ENCODE data around the gene NEK7.

Gene NEK7

DNA sequence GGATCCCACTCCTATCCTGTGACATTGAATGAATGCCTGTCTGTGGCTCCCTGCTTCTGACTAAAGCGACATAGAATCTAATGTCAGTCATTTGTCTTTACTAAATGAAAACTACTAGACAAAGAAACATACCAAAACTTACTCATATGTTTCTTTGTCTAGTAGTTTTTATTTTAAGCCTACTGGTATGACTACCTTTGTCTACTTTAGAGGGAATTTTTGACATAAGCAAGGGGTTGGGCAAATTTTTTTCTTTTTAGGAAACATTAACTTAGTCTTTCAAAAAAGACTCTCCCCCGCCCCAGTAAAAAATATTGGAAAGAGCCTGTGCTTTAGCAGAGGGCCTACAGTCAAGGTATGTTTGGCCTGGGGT lies 4.9 kb downstream of the NEK7 start:
- H3K36me3 ChIP-seq (replicated peaks; ENCODE audit: insufficient read depth, low read length) = no peaks in the 10 kb centered on the region
- TF ChIP-seq EZH2 (optimal IDR thresholded peaks at IDR 0.05; ENCODE audit: low read depth, low read length) (no peak), CTCF (IDR thresholded peaks at IDR 0.05; ENCODE audit: low read length) (no peak), EZH2phosphoT487 (IDR thresholded peaks at IDR 0.05; ENCODE audit: low read length) (no peak)
- DNase-seq = no peak
- H3K4me2 ChIP-seq (ENCODE audit: low read depth, low read length) = no peak overlapping the region
- peaks cover 93% of the 10 kb centered on the region for H3K79me2 ChIP-seq (ENCODE audit: low read length)
- no peak overlapping the region for H2AFZ ChIP-seq (ENCODE audit: low read length)
- peaks cover 18% of the 10 kb centered on the region for H4K20me1 ChIP-seq (ENCODE audit: insufficient read depth, low read length)
- no peaks in the 10 kb centered on the region for H3K27me3 ChIP-seq (replicated peaks; ENCODE audit: insufficient read depth, low read length)
- no peaks in the 10 kb centered on the region for H3K9me3 ChIP-seq (replicated peaks; ENCODE audit: insufficient read depth, low read length)
- H3K4me3 ChIP-seq (ENCODE audit: low read length) = no peak overlapping the region
- peaks cover 13% of the 10 kb centered on the region for H3K4me1 ChIP-seq (ENCODE audit: low read length)
- H3F3A ChIP-seq (ENCODE audit: insufficient read depth, low read length) = peaks cover 18% of the 10 kb centered on the region
- no peak overlapping the region for H3K27ac ChIP-seq (ENCODE audit: low read length)
- H3K9ac ChIP-seq (ENCODE audit: low read length) = no peak overlapping the region
- H3K9me2 ChIP-seq (replicated peaks; ENCODE audit: insufficient read depth, low read length) = no peaks in the 10 kb centered on the region

DNA sequence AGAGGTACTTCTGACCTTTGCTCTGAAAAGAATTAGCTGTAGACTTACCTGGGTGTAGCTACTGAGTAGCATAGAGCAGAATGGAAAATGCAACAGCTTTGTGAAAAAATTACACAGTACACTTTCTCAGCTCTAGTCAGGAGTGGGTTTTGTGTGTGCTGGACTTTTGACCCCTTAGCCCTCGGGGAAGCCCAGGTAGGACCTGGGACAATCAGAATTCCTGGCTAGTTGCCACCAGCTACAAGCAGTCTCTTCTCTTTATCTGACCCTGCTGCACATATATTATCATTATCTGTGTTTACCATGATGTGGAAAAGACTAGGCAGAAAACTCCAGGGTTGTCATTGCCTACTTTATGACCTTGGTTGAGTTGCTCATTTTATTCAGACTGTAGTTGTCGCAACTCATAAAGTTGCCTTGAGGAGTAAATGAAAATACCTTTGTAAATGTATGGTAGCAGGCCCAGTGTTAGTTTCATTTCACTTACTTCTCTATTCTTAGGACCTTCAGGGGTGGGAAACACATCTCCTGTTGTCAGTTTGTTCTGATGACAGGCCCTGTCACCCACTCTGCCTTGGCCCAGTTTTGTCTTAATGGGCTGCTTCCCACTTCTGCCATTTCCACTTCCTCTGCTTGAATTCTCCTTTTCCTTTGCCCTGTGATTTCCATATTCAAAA lies 5.4 kb downstream of the NEK7 start:
- TF ChIP-seq EZH2 (optimal IDR thresholded peaks at IDR 0.05; ENCODE audit: low read depth, low read length) (no peak), CTCF (IDR thresholded peaks at IDR 0.05; ENCODE audit: low read length) (no peak), EZH2phosphoT487 (IDR thresholded peaks at IDR 0.05; ENCODE audit: low read length) (no peak)
- H2AFZ ChIP-seq (ENCODE audit: low read length) = no peak overlapping the region
- H3K4me3 ChIP-seq (ENCODE audit: low read length) = no peak overlapping the region
- peaks cover 13% of the 10 kb centered on the region for H3K4me1 ChIP-seq (ENCODE audit: low read length)
- H4K20me1 ChIP-seq (ENCODE audit: insufficient read depth, low read length) = peaks cover 18% of the 10 kb centered on the region
- no peak overlapping the region for H3K9ac ChIP-seq (ENCODE audit: low read length)
- no peak for DNase-seq
- H3K4me2 ChIP-seq (ENCODE audit: low read depth, low read length) = no peak overlapping the region
- H3K27me3 ChIP-seq (replicated peaks; ENCODE audit: insufficient read depth, low read length) = no peaks in the 10 kb centered on the region
- H3K36me3 ChIP-seq (replicated peaks; ENCODE audit: insufficient read depth, low read length) = no peaks in the 10 kb centered on the region
- H3F3A ChIP-seq (ENCODE audit: insufficient read depth, low read length) = peaks cover 16% of the 10 kb centered on the region
- no peaks in the 10 kb centered on the region for H3K9me3 ChIP-seq (replicated peaks; ENCODE audit: insufficient read depth, low read length)
- peaks cover 98% of the 10 kb centered on the region for H3K79me2 ChIP-seq (ENCODE audit: low read length)
- no peak overlapping the region for H3K27ac ChIP-seq (ENCODE audit: low read length)
- H3K9me2 ChIP-seq (replicated peaks; ENCODE audit: insufficient read depth, low read length) = no peaks in the 10 kb centered on the region

GRCh38 chr1:198165927-198166647 lies 9.3 kb downstream of the NEK7 start:
- Histone ChIP-seq H3K9me2 (replicated peaks; ENCODE audit: insufficient read depth, low read length) (no peaks in the 10 kb centered on the region), H3K9ac (ENCODE audit: low read length) (no peak overlapping the region), H3K4me1 (ENCODE audit: low read length) (peaks cover 7% of the 10 kb centered on the region; the same call in 1 of the 2 replicates), H3K27ac (ENCODE audit: low read length) (no peak overlapping the region), H3K27me3 (replicated peaks; ENCODE audit: insufficient read depth, low read length) (no peaks in the 10 kb centered on the region), H3K9me3 (replicated peaks; ENCODE audit: insufficient read depth, low read length) (no peaks in the 10 kb centered on the region), H3F3A (ENCODE audit: insufficient read depth, low read length) (no peaks in the 10 kb centered on the region), H3K4me3 (ENCODE audit: low read length) (no peak overlapping the region), H4K20me1 (ENCODE audit: insufficient read depth, low read length) (peaks cover 23% of the 10 kb centered on the region), H3K4me2 (ENCODE audit: low read depth, low read length) (no peak overlapping the region), H3K36me3 (replicated peaks; ENCODE audit: insufficient read depth, low read length) (no peaks in the 10 kb centered on the region), H3K79me2 (ENCODE audit: low read length) (peaks cover 100% of the 10 kb centered on the region), H2AFZ (ENCODE audit: low read length) (no peak overlapping the region)
- TF ChIP-seq CTCF (IDR thresholded peaks at IDR 0.05; ENCODE audit: low read length) = no peak
- TF ChIP-seq EZH2 (optimal IDR thresholded peaks at IDR 0.05; ENCODE audit: low read depth, low read length) = no peak
- TF ChIP-seq EZH2phosphoT487 (IDR thresholded peaks at IDR 0.05; ENCODE audit: low read length) = no peak
- no peak for DNase-seq
